Measurements from ENCODE around the gene LGALS3BP.
"Not testable (repeated sequence)": the region's sequence is repeated elsewhere in the genome, so short reads cannot be mapped to it uniquely, and the experiment has no call there.

LGALS3BP gene

GRCh38 chr17:78979780-78980623 lies at the start of gene LGALS3BP:
TSS of gene LGALS3BP (minus strand) at chr17:78979923. CDS start at chr17:78977191, 2,732 bp downstream.
- DNase-seq (ENCODE audit: insufficient read length, low spot score) (peak; percentile 97), FAIRE-seq (peak; percentile 59)

DNA sequence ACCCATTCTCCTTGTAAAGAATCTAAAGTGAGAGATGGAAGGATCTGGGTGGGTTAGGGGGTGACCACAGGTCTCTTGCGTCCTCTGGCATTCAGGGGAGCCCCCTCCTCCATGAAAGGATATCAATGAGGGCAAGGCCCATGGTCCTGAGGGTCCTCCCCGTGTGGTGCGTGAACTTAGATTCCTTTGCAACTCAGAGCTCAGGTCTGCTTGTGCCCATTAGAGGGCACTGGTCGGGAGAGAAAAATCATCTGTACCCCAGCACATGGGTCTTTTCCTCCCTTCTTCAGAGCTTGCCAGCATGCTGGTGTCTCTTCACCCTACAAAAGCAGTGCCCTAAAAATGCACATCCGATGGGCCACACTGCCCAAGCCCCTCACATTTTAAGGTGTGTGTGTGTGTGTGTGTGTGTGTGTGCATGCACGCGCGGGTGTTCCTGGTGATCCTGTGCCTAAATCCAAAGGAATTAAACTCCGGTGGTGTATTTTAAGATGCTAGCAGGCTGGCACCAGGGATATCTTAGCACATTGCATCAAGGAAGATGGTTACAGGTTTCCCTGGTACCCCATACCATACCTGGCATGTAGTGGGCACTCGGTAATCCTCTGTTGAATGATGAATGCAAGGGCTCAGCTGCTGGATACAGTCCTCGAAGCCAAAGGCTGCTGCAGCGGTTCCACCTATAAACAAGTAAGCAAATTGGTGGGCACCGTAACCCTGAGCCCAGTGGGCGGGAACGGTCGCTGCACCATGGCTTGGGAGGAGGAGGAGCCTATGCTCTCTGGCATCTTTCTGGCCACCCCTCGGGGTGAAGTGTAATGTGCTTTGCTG lies 49.0 kb upstream of the LGALS3BP start:
- no peak for DNase-seq (ENCODE audit: insufficient read length, low spot score)
- no peak for FAIRE-seq

DNA sequence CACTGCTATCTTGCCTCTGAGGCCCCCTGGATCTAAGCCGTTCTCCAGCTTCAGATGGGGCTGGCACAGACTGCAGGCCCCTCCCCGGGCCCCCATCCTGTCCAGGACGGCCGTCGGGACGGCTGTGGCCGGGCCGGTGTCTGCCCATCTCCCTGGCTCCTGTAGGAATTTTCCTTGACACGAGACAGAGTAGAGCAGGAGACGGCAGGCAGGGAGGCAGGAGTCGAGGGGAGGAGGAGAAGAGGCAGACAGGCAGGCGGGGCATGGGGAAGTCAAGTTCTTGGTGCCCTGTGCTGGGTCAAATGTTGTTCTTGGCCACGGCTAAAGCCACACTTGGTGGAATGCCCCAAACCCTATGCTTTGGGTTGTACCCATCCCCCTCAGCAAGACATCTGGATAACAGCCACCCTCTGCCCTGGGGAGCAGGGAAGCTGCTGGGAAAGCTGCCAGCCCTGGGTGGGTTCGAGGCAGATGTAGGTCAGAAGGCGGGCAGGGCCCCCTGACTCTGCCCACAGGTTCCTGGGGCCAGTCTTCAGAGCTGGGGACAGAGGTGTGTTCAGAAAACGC lies 48.3 kb upstream of the LGALS3BP start:
- no peak for FAIRE-seq
- DNase-seq (ENCODE audit: insufficient read length, low spot score): no peak

DNA sequence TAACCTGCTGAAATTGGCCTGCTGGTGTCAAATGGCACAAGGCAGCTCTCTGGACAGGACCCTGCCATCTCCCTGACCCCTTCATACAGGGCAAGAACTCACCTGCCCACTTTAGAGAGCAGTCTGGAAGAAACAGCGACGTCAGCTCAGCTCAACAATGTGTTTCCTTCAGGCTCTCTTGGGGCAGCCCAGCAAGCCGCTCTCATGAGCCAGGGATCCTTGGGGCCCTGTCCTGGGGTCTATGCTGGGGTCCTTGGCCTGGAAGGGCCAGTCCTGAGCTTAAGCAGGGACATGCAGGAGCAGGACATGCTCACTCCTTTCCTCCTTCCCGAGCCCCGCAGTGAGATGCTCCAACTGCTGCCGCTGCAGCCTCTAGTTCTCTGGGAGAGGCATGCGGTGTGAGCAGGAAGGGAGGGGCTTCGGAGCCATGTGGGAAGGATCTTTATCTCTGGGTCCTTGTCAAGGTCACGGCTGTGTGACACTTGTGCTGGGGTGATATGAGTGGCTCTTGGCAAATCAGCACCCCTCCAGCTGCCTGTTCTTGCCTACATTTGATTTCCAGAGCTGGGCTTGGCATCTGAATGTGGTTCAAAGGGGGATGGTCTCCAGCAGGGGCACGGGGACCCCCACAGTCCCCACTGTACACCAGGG lies 47.7 kb upstream of the LGALS3BP start:
- no peak for FAIRE-seq

GRCh38 chr17:79026376-79027273 lies 46.9 kb upstream of the LGALS3BP start:
- FAIRE-seq: no peak
- peak; percentile 75 for DNase-seq (ENCODE audit: insufficient read length, low spot score)

More for the DNA sequence above, 47.7 kb upstream of the LGALS3BP start:
- no peak for DNase-seq (ENCODE audit: insufficient read length, low spot score)

- DNase-seq (ENCODE audit: insufficient read length, low spot score) (no peak), FAIRE-seq (no peak)
Observed at GRCh38 chr17:79024901-79025737, 45.4 kb upstream of the LGALS3BP start.

DNA sequence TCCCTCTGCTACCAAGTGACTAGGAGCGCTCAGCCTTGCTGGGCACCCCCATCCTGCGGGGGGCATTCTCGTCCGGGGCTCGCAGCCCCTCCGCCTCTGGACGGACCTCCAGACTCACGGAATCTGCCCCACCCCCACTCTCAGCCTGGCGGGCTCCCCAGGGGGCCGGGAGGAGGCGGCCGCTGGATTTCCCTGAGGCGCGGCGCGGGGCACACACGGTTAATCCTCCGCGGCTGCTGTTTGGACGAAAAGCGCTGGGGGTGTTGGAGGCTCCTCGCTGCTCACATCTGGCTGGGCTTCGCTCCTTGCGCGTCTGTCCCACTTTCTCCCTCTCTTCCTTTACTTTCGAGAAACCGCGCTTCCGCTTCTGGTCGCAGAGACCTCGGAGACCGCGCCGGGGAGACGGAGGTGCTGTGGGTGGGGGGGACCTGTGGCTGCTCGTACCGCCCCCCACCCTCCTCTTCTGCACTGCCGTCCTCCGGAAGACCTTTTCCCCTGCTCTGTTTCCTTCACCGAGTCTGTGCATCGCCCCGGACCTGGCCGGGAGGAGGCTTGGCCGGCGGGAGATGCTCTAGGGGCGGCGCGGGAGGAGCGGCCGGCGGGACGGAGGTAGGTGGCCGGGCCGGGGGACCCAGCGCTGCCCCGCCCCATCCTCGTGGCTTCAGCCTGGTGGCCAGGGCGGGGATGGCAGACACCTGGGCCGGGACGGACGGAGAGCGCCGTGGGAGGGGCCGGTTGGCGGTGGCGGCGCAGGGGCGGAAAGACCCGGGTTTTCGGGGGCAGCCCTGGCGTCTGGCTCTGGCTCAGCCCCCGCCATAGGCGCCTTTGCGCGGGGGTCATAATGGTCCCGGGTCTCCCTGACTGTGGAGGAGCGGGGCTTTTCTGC lies 44.4 kb upstream of the LGALS3BP start, which contains the start of gene C1QTNF1:
TSS of gene C1QTNF1 (plus strand) at position 284 of the 886 bp plus-strand sequence. CDS start 19,800 bp downstream, outside the sequence.
- FAIRE-seq (no peak), DNase-seq (ENCODE audit: insufficient read length, low spot score) (no peak)

GRCh38 chr17:79023180-79023705 lies 43.5 kb upstream of the LGALS3BP start:
- DNase-seq (ENCODE audit: insufficient read length, low spot score) (no peak), FAIRE-seq (no peak)

DNA sequence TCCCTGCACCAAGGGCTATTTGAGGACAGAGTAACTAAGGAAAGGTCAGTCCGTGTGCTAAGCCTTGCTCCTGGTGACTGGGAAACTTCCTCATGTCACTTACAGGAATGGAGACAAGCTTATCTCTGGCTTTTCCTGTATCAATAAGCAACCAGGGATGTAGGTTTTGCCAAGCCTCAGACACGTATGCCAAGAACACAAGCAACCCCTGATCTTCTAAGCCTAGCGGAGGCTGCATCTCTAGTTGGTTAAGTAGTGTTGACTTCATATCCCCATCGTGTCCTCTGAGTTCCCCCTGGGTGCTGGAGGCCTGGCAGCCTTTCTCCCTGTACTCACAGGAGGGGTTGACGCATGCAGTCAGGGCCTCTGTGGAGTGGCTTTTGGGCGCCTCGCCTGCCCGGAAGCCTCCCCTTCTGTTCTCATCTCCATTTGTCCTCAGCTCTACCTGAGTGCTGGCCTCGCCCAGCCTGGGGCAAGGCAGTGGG lies 42.8 kb upstream of the LGALS3BP start:
- DNase-seq (ENCODE audit: insufficient read length, low spot score): no peak
- no peak for FAIRE-seq

GRCh38 chr17:79021929-79022328 lies 42.2 kb upstream of the LGALS3BP start:
- FAIRE-seq; DNase-seq (ENCODE audit: insufficient read length, low spot score): not testable (repeated sequence)

DNA sequence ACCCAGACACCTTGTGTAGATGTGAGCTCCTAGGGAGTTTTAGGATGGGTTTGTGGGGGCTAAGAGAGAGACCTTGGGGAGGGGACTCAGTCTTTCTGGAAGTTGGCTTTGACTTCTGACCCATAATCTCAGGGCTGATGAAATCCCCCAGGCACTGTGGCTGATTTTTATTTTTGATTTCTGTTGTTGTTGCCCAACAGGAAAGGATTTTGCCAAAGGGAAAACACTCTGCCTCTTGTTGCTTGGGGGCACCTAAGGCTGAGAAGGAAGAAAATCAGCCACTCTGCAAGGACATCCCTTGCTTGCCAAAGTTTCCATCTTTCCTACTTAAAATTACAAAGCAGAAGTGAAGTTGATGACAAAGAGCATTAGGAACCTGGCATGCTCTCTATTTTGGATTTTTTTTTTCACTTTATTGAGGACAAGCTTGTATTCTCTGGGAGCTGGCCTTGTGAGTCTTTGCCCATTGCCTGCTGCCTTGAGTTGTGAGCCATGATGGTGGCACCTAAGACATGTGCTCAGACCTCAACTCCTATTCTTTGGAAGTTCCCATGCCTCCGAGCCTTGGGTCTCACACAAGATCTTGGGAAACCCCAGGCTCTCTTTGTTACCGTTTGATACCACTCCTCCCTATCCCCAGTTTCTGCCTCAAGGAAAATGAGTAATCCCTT lies 41.0 kb upstream of the LGALS3BP start:
- no peak for FAIRE-seq
- no peak for DNase-seq (ENCODE audit: insufficient read length, low spot score)

GRCh38 chr17:79019632-79020584 lies 40.2 kb upstream of the LGALS3BP start:
- DNase-seq (ENCODE audit: insufficient read length, low spot score) (peak; percentile 64), FAIRE-seq (no peak)

DNA sequence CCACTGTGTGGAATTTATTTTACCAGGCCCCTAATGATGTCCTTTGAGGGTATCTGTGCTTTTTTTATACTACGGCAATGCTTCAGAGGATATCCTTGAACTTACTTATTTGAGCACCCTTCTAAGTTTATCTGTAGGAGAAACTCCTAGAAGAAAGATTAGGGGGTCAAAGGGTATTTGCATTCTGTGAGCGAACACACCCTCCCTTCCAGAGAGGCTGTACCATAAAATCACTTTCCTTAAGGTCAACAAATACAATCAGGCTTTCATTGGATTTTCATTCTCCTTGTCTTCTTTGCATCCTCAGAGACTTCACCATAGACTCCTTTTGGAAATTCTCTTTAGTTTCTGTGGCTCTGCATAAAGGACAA lies 39.5 kb upstream of the LGALS3BP start:
- FAIRE-seq (no peak), DNase-seq (ENCODE audit: insufficient read length, low spot score) (no peak)

GRCh38 chr17:79018370-79018695 lies 38.6 kb upstream of the LGALS3BP start:
- FAIRE-seq: no peak
- no peak for DNase-seq (ENCODE audit: insufficient read length, low spot score)

- FAIRE-seq (no peak), DNase-seq (ENCODE audit: insufficient read length, low spot score) (no peak)
Observed at GRCh38 chr17:79017546-79018369, 38.0 kb upstream of the LGALS3BP start.
